GM23248 (cell line): Measurements from ENCODE around the gene ST8SIA6.

Source experiments
- EZH2 ChIP-seq: fragments of 200-600 bp; sonication (generic); IDR thresholded peaks from 2 replicates; pipeline ENCODE4 v1.6.1; 2018; ENCODE audit warnings: antibody characterized with exemption, mild to moderate bottlenecking; ENCODE audit not compliant: insufficient read depth, poor library complexity, severe bottlenecking
- EZH2phosphoT487 ChIP-seq: fragments of 200-600 bp; sonication (generic); IDR thresholded peaks from 2 replicates; pipeline ENCODE4 v1.6.1; 2018; ENCODE audit warnings: antibody characterized with exemption, moderate library complexity, mild to moderate bottlenecking, low read depth; ENCODE audit not compliant: insufficient read depth

GRCh38 chr10:17438583-17438982 is 15.8 kb downstream of the ST8SIA6 start:
- TF ChIP-seq EZH2 (no peak), EZH2phosphoT487 (no peak)
